Neural progenitor cell (in vitro differentiated cells): Measurements from ENCODE around the gene STPG3. TPM values are rescaled to one million over a fixed set of nuclear protein-coding genes. Genes with fewer than 3 reads are reported as not detected.

Source experiments
- DNase-seq: peaks from one replicate; pipeline ENCODE4 v3.0.0-alpha.2; 2016; ENCODE audit warnings: low spot score
- H2AFZ ChIP-seq: fragments of 200-600 bp; sonication (generic); replicated peaks from 2 replicates; pipeline ENCODE4 v1.6.1; 2016; ENCODE audit warnings: antibody characterized with exemption
- H3F3A ChIP-seq: fragments of 200-600 bp; sonication (generic); 2 replicates; pipeline ENCODE4 v1.6.1; 2016; ENCODE audit warnings: antibody characterized with exemption, low read depth
- H3K27ac ChIP-seq: fragments of 200-600 bp; sonication (generic); 2 replicates; pipeline ENCODE4 v1.5.1; 2016; ENCODE audit warnings: mild to moderate bottlenecking
- H3K27me3 ChIP-seq: fragments of 200-600 bp; sonication (generic); 2 replicates; pipeline ENCODE4 v1.6.1; 2016; ENCODE audit warnings: mild to moderate bottlenecking, moderate library complexity
- H3K36me3 ChIP-seq: fragments of 200-600 bp; sonication (generic); 2 replicates; pipeline ENCODE4 v1.5.1; 2016
- H3K4me1 ChIP-seq: fragments of 200-600 bp; sonication (generic); 2 replicates; pipeline ENCODE4 v1.6.1; 2016; ENCODE audit warnings: mixed run types
- H3K4me2 ChIP-seq: fragments of 200-600 bp; sonication (generic); 2 replicates; pipeline ENCODE4 v1.6.1; 2016
- H3K4me3 ChIP-seq: fragments of 200-600 bp; sonication (generic); 2 replicates; pipeline ENCODE4 v1.5.1; 2016
- H3K79me2 ChIP-seq: fragments of 200-600 bp; sonication (generic); 2 replicates; pipeline ENCODE4 v1.6.1; 2016; ENCODE audit warnings: low read depth
- H3K9ac ChIP-seq: fragments of 200-600 bp; sonication (generic); 2 replicates; pipeline ENCODE4 v1.6.1; 2016
- H3K9me3 ChIP-seq: fragments of 200-600 bp; sonication (generic); 2 replicates; pipeline ENCODE4 v1.5.1; 2016; ENCODE audit warnings: low read depth
- H4K20me1 ChIP-seq: fragments of 200-600 bp; sonication (generic); 2 replicates; pipeline ENCODE4 v1.6.1; 2016; ENCODE audit warnings: low read depth
- H3K27ac Mint-ChIP-seq: 3 replicates; pipeline ENCODE4 v1.8.0; 2021; ENCODE audit warnings: mixed read lengths
- H3K27me3 Mint-ChIP-seq: 2 replicates; pipeline ENCODE4 v1.8.0; 2022; ENCODE audit warnings: low read depth, mild to moderate bottlenecking, inconsistent platforms, moderate library complexity, mixed read lengths; ENCODE audit not compliant: insufficient read depth
- H3K36me3 Mint-ChIP-seq: 3 replicates; pipeline ENCODE4 v1.8.0; 2021; ENCODE audit warnings: mixed read lengths
- H3K4me1 Mint-ChIP-seq: 3 replicates; pipeline ENCODE4 v1.8.0; 2021; ENCODE audit warnings: mixed read lengths
- H3K4me3 Mint-ChIP-seq: 3 replicates; pipeline ENCODE4 v1.8.0; 2021; ENCODE audit warnings: mild to moderate bottlenecking, moderate library complexity, mixed read lengths
- H3K9me3 Mint-ChIP-seq: 3 replicates; pipeline ENCODE4 v1.8.0; 2020; ENCODE audit warnings: mixed read lengths
- CTCF ChIP-seq: fragments of 200-600 bp; sonication (generic); IDR thresholded peaks from 2 replicates; pipeline ENCODE4 v1.5.1; 2017; ENCODE audit warnings: antibody characterized with exemption, mild to moderate bottlenecking
- EZH2 ChIP-seq: fragments of 200-600 bp; sonication (generic); IDR thresholded peaks from 2 replicates; pipeline ENCODE4 v1.6.1; 2017; ENCODE audit warnings: antibody characterized with exemption, mild to moderate bottlenecking, moderate library complexity
- EZH2phosphoT487 ChIP-seq: fragments of 200-600 bp; sonication (generic); IDR thresholded peaks from 2 replicates; pipeline ENCODE4 v1.6.1; 2017; ENCODE audit warnings: antibody characterized with exemption
- total RNA-seq: library from RNA; depleted of rRNA; stranded (reverse); fragments of >200 nt; gene quantifications from 2 replicates; pipeline ENCODE4 v1.2.3, GENCODE V29; 2015; ENCODE audit warnings: low replicate concordance

The STPG3 gene
- total RNA-seq, 1 donor from 2014 or later: not detected

- peaks cover 46% of the 10 kb centered on the region for H4K20me1 ChIP-seq
- H3K27ac ChIP-seq: no peak within 1 kb of the TSS
- H3K9me3 ChIP-seq: no peaks in the 10 kb centered on the region
- no peaks in the 10 kb centered on the region for H3K36me3 ChIP-seq
- Mint-ChIP-seq H3K4me1 (peaks cover 46% of the 10 kb centered on the region), H3K27me3 (peaks cover 7% of the 10 kb centered on the region), H3K4me3 (peak within 1 kb of the TSS; percentile 98), H3K36me3 (peaks cover 3% of the 10 kb centered on the region), H3K9me3 (no peaks in the 10 kb centered on the region), H3K27ac (no peak within 1 kb of the TSS)
- TF ChIP-seq EZH2phosphoT487 (no peak), EZH2 (no peak), CTCF (no peak)
- peaks cover 36% of the 10 kb centered on the region for H3K27me3 ChIP-seq
- peak within 1 kb of the TSS; percentile 83 for H3K4me3 ChIP-seq
- H2AFZ ChIP-seq: no peak within 1 kb of the TSS
- peak within 1 kb of the TSS; percentile 99 for H3K4me2 ChIP-seq
- peak within 1 kb of the TSS; percentile 28 for H3K9ac ChIP-seq
- peaks cover 67% of the 10 kb centered on the region for H3F3A ChIP-seq
- H3K79me2 ChIP-seq: peaks cover 18% of the 10 kb centered on the region
- H3K4me1 ChIP-seq: peaks cover 69% of the 10 kb centered on the region
- peak; percentile 94 for DNase-seq
Observed at GRCh38 chr9:137302118-137302448, 51.0 kb downstream of the STPG3 start, which contains the start of gene NRARP. NRARP (minus strand) TSS chr9:137302271; CDS start chr9:137301928, 343 bp downstream.

- TF ChIP-seq CTCF: peak; percentile 71
- no peak for TF ChIP-seq EZH2phosphoT487
- TF ChIP-seq EZH2: peak; percentile 46
- Histone ChIP-seq H2AFZ (no peak overlapping the region), H3K4me1 (peaks cover 69% of the 10 kb centered on the region), H3K27ac (no peak overlapping the region), H3K9ac (no peak overlapping the region), H3K4me3 (peak overlapping the region; percentile 46), H3K27me3 (peaks cover 31% of the 10 kb centered on the region), H3F3A (peaks cover 63% of the 10 kb centered on the region), H3K79me2 (peaks cover 18% of the 10 kb centered on the region), H3K9me3 (no peaks in the 10 kb centered on the region), H3K36me3 (no peaks in the 10 kb centered on the region), H3K4me2 (peak overlapping the region; percentile 92), H4K20me1 (peaks cover 46% of the 10 kb centered on the region)
- peaks cover 47% of the 10 kb centered on the region for H3K4me1 Mint-ChIP-seq
- H3K4me3 Mint-ChIP-seq: peak overlapping the region; percentile 77
- peaks cover 3% of the 10 kb centered on the region for H3K36me3 Mint-ChIP-seq
- DNase-seq: peak; percentile 91
- no peak overlapping the region for H3K27ac Mint-ChIP-seq
- no peaks in the 10 kb centered on the region for H3K9me3 Mint-ChIP-seq
- H3K27me3 Mint-ChIP-seq: peaks cover 6% of the 10 kb centered on the region
Observed at GRCh38 chr9:137302449-137303150, 51.5 kb downstream of the STPG3 start.

Other genes starting within 250 kb of the STPG3 start
- 2.7 and 19.7 TPM in 2 replicates for gene ABCA2, start 223.0 kb upstream of the STPG3 start, total RNA-seq
- not detected in 2 replicates for gene FUT7, start 219.2 kb upstream of the STPG3 start, total RNA-seq
- gene NPDC1, start 205.1 kb upstream of the STPG3 start, total RNA-seq: 3.8 and 31.3 TPM in 2 replicates
- not detected in 2 replicates for gene ENTPD2, start 197.2 kb upstream of the STPG3 start, total RNA-seq
- 5.7 and 27.7 TPM in 2 replicates for gene SAPCD2, start 180.7 kb upstream of the STPG3 start, total RNA-seq
- gene UAP1L1, start 173.8 kb upstream of the STPG3 start, total RNA-seq: 0.12 and 0.51 TPM in 2 replicates
- 24.6 and 43.5 TPM in 2 replicates for gene MAN1B1, start 164.3 kb upstream of the STPG3 start, total RNA-seq
- 2.6 and 24.3 TPM in 2 replicates for gene DPP7, start 136.6 kb upstream of the STPG3 start, total RNA-seq
- gene GRIN1, start 112.1 kb upstream of the STPG3 start, total RNA-seq: 0.03 TPM in 1 of 2 replicates, not detected in the other
- 0.59 TPM in 1 of 2 replicates, not detected in the other for gene LRRC26, start 81.2 kb upstream of the STPG3 start, total RNA-seq
- gene TMEM210, start 79.2 kb upstream of the STPG3 start, total RNA-seq: not detected in 2 replicates
- gene ANAPC2, start 62.7 kb upstream of the STPG3 start, total RNA-seq: 18.9 and 30.9 TPM in 2 replicates
- 27.9 and 69.8 TPM in 2 replicates for gene SSNA1, start 62.6 kb upstream of the STPG3 start, total RNA-seq
- gene TPRN, start 50.5 kb upstream of the STPG3 start, total RNA-seq: 3.4 and 9.1 TPM in 2 replicates
- 21.6 and 43.7 TPM in 2 replicates for gene TMEM203, start 45.6 kb upstream of the STPG3 start, total RNA-seq
- gene NDOR1, start 45.6 kb upstream of the STPG3 start, total RNA-seq: 5.1 and 20.5 TPM in 2 replicates
- gene RNF208, start 29.0 kb upstream of the STPG3 start, total RNA-seq: 0.77 and 0.84 TPM in 2 replicates
- gene CYSRT1, start 26.1 kb upstream of the STPG3 start, total RNA-seq: 0.56 TPM in 1 of 2 replicates, not detected in the other
- gene RNF224, start 23.8 kb upstream of the STPG3 start, total RNA-seq: not detected in 2 replicates
- gene SLC34A3, start 20.4 kb upstream of the STPG3 start, total RNA-seq: not detected in 2 replicates
- 183 and 367 TPM in 2 replicates for gene TUBB4B, start 10.0 kb upstream of the STPG3 start, total RNA-seq
- gene NELFB, start 4.0 kb downstream of the STPG3 start, total RNA-seq: 35.2 and 76.1 TPM in 2 replicates
- 0.39 and 2.8 TPM in 2 replicates for gene TOR4A, start 26.4 kb downstream of the STPG3 start, total RNA-seq
- 20.7 and 25.2 TPM in 2 replicates for gene NRARP, start 51.0 kb downstream of the STPG3 start, total RNA-seq
- gene EXD3, start 171.9 kb downstream of the STPG3 start, total RNA-seq: 4.7 and 25.1 TPM in 2 replicates
- 0.39 and 0.65 TPM in 2 replicates for gene NOXA1, start 172.1 kb downstream of the STPG3 start, total RNA-seq
- gene ENTPD8, start 190.1 kb downstream of the STPG3 start, total RNA-seq: not detected in 2 replicates
- gene NSMF, start 208.0 kb downstream of the STPG3 start, total RNA-seq: 17.1 and 62.0 TPM in 2 replicates